Spleen (tissue), 7 donors: ENCODE measurements around the gene CDX1.

Experiments used
- CTCF ChIP-seq, 11 experiments: fragments of 200-600 bp in 7 of 11; fragments of 450-650 bp in 4 of 11; sonication (generic) in 4 of 11; IDR thresholded peaks in 8 of 11; conservative IDR thresholded peaks in 3 of 11; 1 replicate in 7 of 11; 2 replicates in 4 of 11; pipeline versions ENCODE4 v1.4.0 to v1.8.0; 2016 to 2021; ENCODE audit warnings: antibody characterized with exemption in 11 of 11, inconsistent platforms in 4 of 11, mild to moderate bottlenecking in 1 of 11
- POLR2A ChIP-seq, 3 donors: fragments of 450-650 bp; IDR thresholded peaks; one replicate each; pipeline ENCODE4 v1.5.1; 2017; ENCODE audit warnings: antibody characterized with exemption in 3 of 3, mild to moderate bottlenecking in 1 of 3
- donor health status: DM: no; HTN: no; CAD: no; lungs with moderate emphysema.
- donor health status: DM: no; HTN: no; CAD: no.
- donor health status: DM: no; HTN: no; CAD: no.

DNA sequence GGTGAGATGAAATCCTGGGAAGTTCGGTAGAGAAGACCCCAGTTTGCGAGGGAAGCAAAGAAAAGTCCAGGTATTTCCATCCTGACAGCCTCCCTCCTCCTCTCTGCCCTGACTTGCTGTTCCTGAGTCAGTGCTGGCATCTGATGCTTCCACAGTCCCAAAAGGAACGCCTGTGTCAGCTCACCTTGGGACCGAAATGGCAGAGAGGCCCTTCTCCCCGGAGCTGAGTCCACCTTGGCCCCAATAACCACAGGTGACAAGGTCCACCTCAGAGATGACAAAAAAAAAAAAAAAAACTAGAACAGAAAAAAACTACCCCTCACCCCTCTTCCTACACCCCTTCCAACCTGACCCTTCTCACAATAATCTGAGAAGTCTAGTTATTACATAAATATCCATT lies 54.9 kb downstream of the CDX1 start:
- TF ChIP-seq POLR2A (IDR thresholded peaks at IDR 0.05) = no peak
- no peak for TF ChIP-seq CTCF (IDR thresholded peaks at IDR 0.05 in 8 of 11, conservative IDR thresholded peaks at IDR 0.05 in 3 of 11)
